Activated CD8-positive, alpha-beta memory T cell treated with anti-CD3 and anti-CD28 coated beads for 48 hours (primary cell): ENCODE data around the gene MYO1F.
A peak's percentile ranks its signal among the peaks of the same experiment; 100 is the strongest.
"Not testable (repeated sequence)": the region's sequence is repeated elsewhere in the genome, so short reads cannot be mapped to it uniquely, and the experiment has no call there.

ENCODE experiments used
- DNase-seq, 3 experiments: peaks; one replicate each; pipeline ENCODE4 v3.0.0-alpha.2; 2020; ENCODE audit warnings: low read depth in 2 of 3, low spot score in 2 of 3

Gene MYO1F

DNA sequence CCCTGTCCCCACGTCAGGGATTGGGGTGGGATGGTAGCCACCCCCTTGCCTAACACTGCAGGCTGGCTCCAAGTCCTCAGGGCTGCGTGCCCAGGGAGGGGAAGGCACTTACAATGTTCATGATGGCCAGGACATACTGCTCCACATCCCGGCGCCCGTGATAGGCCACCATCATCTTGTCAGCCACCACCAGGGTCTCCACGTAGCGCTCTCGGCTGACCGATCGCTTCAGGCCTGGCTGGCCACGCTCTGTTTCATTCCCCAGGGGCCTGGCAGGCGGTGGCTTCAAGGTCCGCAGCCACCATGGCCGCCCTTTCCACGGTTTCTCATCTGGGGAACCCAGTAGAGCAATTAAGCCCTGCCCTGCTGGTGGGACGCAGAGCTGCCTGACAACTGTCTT lies 23.6 kb upstream of the MYO1F start:
- no peak for DNase-seq

DNA sequence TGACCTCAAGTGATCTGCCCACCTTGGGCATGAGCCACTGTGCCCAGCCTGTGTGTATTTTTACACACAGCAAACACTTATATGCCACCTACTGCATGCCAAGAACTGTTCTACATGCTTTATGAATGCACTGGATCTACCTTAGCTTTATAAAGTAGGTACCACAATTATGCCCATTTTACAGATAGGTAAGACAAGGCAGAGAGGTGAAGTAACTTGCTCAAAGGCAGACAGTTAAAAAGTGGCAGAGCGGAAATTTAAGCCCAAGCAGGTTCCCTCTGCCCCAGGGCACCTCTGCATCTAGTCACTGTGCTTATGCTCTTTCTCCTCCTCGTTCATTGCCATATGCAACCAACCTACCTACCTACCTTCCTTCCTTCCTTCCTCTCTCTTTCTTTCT lies 22.8 kb upstream of the MYO1F start:
- no peak for DNase-seq

DNA sequence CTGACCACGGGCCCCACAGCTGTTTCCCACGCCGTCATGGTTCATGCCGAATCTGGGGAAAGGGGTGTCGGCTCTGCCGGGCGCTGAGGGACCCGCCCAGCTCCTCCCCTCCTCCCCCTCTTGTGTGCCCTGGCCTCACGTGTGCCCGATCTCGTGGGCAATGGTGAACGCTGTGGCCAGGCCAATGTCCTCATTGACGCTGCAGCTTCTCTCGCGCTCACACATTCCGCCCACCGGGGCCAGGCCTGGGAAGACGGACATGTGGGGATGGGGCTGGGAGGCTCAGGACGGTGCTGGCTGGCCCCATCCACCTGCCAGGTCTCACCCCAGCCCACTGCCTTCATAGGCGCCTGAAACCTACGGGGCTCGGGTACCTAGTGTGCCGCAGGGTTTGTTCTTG lies 18.9 kb upstream of the MYO1F start:
- DNase-seq = no peak

DNA sequence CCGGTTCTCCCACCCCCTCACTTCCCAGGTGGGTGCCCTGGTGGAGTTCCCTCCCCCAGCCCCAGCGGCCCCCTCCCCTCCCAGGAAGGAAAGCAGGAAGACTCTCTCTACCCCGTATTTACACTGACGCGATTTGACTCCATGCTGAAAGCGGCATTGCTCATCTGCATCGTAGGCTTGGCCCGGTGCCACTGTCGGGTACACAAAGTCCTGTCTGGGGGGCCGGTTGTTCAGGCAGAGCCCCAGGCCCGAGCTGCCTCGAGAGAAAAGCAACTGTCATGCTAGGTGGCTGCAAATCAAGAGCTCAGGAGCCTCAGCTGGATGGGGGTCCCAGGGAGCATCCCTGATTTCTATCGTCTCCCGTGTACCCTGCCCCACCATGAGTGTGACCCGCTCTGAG lies 18.4 kb upstream of the MYO1F start:
- DNase-seq = no peak

DNA sequence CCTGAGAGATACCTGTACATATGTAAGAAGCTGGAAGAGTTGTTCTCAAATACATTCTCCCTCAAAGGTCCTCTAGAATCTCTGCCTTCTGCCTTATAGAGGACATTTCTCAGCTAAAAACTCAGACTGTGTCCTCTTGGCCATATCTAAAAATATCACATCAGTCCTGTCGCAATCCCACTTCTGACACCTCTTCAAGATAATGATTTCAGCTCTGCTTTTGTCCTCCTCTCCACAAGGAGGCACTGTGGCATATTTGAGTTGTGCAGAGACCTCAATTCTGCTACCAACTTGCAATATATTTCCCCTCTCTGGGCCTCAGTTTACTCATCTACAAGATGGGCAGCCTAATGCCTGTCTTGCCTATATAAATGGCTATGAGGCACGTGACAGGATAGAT lies 16.7 kb upstream of the MYO1F start:
- DNase-seq = no peak

DNA sequence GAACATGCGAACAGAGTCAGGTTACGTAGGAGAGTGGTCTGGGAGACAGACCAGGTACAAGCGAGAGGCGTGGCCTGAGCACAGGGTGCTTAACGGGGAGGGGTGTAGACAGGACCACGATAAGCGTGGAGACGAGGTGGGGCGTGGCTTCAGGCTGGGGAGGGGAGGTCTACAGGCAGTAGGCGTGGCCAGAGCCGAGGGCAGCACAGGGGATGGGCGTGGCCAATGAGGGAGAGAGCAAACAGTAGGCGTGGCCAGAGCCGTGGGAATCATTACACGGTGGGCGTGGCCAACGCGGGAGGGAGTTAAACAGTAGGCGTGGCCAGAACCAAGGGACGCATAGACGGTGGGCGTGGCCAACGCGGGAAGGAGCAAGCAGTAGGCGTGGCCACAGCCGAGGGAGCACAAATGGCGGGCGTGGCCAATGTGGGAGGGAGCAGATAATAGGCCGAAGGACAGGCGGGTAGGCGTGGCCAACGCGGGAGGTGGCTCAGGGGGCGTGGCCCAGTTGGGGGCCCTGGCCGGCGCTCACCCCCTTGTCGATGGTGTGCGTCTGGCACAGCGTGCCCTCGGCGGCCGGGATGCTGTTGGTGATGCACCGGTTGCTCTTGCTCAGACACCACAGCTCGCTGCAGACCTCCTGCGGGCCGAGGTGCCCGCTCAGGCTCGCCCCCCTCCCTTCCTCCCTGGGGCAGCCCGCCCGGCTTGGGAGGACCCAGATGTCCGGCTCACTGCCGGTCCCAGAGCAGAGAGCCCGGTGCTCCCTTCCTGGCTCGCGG lies 15.2 kb upstream of the MYO1F start:
- DNase-seq = peak; percentile 81 to 96 (median 87)

DNA sequence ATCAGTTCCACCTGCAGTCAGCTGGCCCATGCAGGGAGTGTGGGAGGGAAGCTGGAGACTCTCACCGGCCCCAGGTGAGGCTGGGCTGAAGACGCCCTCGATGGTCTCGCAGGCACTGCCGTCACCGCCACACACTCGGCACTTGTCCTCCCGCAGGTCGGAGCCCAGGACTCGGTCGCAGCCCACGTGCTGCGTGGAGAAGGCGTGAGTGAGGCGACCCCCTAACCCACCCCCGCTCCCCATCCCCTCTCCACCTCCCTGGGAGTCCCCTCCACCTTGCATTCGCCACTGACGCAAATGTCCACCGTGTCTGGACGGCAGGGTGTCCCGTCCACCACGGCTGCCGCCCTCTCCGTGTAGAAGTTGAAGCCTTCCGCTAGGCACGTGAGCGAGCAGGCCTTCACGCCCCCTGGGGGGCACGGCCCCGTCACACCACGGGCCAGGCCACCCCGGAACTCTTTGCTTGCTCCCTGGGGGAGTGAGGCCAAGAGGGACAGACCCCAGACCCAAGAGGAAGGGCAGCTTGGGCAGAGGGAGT lies 12.0 kb upstream of the MYO1F start:
- no peak for DNase-seq

DNA sequence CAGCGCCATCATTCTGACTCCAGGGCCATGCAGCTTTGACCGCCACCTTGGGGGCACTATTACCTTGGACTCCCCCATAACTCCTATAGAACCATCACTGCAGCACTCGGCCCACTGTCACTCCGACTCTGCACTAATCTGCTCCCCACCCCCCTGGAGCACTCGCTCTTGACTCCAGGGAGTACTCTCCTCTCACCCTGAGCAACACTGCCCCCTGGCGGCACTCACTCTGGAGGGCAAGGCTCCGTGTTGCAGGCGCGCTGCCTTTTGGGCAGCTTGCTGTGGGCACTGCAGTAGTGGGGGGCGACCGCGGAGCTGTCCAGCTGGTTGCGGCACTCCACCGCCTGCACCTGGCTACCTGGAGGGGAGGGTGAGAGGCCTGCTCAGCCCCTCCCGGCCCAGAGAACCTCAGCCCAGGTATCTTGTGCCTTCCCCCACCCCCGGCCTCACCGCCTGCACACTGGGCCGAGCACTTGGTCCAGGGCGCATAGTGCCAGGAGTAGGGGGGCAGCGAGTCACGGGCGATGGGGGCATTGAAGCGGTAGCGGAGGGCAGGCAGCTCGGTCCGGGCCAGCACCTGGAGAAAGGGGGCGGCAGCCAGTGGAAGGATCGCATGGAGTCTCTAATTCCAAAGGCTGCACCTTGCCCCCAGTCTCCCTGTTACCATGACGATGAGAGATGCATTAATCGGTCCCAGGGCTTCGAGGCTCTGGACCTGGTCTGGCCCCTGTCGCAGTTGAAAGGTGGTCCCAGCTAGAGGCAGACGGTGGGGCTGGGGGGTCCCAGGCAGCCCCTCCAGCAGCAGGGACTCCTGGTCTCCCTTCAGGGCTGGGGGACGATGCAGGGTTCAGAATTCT lies 8.9 kb upstream of the MYO1F start:
- DNase-seq = peak in 1 of 3 experiments; percentile 38

DNA sequence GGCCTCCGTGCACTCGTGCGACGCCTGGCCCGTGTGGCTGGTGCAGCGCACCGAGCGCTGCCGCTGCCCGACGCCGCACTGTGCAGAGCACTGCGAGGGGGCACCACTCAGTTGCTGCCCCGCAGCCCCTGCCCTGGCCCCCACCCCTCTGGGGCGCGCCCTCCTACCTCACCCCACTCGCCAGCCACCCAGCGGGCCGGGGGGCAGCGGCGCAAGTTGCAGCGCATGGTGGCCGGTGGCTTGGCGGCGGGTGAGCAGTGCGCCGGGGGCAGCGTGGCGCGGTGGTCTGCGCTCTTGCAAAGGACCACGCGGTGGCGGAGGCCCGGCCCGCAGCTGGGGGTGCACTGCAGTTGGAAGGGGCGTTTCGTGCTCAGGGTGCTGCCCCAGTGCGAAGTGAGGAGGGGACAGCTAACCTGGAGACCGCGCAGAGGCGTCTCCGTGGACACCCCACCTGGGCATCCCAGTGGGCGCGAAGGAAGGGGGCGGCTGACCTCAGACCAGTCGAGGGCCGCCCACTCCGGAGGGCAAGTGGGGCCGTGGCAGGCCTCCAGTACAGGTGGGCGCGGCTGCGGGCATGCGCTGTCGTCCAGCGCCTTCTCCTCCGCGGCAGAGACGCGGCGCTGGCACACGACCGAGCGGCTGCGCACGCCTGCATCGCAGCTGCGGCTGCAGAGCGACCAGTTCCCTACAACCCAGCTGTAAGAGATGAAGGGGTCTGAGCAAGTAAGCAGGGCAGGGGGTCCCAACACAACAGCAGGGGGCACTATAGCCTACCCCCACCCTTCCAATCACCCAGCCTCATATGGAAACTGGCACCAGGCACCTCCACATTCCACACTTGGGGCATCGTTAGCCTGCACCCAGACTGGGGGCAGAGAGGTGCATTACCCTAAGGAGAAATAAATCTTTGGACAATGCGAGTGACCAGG lies 8.0 kb upstream of the MYO1F start:
- DNase-seq = no peak

DNA sequence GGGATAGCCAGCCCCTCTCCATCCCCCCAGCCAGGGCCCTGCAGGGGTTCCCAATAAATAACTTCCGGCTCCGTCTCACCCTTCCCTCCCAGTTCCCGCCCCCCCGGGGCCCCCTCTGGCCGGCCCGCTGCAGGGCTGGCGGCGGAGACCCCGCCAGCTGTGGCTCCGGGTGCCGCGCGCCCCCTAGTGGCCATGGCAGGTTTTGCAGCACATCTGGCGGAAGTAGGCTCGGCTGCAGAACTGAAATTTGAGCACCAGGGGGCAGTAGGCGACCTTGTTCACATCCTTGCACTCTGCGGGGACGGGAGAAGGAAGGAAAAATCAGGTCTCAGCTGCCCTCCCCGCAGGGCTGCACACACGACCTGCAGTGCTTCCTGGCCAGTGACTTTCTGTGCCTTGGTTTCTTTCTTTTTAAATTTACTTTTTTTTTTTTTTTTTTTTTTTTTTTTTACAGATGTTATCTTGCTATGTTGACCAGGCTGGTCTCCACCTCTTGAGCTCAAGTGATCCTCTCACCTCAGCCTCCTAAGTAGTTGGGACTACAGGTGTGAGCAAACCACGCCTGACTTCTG lies 3.6 kb upstream of the MYO1F start:
- peak; percentile 61 to 89 (median 87) for DNase-seq

DNA sequence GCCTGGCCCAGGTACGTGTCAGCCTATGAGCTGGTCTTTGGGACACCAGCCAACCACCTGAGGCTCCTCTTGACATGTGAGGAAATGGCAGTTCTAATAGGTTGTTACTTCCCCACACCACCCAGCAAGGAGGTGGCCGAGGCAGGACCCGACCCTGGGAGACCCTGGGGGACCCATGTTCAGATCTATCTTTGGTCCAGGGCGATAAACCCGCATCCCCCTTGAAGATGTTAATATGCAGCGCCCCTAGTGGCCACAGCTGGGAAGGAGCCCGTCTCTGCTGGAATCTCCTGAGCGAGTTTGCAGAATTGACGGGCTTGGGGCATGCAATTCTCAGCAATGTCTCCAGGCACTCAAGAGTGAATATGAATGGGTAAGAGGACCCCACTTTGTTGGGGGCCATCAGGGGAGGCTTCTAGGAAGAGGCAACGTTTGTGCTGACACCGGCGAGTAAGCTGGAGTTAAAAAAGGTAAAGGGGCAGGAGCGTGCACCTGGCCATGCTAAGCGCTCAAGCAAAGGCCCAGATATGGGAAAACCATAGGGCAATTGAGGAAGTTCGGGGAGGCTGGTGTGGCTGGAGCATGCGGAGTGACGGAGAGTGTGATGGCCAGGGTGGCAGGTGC lies 1.5 kb upstream of the MYO1F start:
- peak in 2 of 3 experiments; percentile 79 to 87 for DNase-seq

DNA sequence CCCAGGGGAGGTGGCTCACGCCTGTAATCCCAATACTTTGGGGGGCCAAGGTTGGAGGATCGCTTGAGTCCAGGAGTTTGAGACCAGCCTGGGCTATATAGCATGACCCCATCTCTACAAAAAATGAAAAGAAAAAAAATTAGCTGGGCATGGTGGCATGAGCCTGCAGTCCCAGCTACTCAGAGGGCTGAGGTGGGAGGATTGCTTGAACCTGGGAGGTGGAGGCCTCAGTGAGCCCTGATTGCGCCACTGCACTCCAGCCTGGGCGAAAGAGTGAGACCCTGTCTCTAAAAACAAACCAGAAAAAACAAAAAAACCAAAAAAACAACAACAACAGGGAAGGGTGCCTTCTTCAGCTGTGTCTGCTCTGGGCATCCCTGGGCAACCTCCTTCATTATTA lies 499 bp upstream of the MYO1F start:
- DNase-seq = no peak

DNA sequence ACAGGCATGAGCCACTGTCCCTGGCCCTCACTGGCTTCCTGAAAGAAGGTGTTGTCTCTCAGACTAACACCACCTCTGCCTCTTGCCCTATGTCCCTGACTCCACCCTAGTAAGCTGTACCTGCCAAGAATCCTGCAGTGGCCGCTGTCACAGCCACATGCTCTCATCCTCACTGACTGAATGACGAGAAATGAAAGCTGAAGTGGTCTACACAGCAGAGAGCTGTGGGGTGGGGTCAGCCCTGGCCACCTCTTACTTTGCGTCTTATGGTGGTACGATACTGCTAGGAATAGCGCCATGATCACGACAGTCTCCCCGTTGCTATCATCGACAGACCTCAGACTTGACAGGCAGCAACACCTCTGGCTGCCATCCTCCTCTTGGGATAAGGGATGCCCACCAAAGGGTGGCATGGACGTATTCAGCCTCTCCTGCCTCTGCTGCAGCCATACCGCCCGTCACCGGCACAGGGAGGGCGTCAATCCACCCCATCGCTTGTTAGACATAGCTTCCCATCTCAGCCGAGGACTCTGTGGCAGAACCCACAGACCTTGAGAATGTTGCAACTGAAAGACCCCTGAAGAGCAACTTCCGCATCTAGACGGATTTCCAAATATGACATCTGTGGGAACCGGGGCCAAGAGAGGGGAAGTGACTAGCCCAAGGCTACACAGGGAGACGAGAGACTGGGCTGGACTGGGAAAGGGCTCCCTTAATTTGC lies 809 bp downstream of the MYO1F start:
- no peak for DNase-seq

DNA sequence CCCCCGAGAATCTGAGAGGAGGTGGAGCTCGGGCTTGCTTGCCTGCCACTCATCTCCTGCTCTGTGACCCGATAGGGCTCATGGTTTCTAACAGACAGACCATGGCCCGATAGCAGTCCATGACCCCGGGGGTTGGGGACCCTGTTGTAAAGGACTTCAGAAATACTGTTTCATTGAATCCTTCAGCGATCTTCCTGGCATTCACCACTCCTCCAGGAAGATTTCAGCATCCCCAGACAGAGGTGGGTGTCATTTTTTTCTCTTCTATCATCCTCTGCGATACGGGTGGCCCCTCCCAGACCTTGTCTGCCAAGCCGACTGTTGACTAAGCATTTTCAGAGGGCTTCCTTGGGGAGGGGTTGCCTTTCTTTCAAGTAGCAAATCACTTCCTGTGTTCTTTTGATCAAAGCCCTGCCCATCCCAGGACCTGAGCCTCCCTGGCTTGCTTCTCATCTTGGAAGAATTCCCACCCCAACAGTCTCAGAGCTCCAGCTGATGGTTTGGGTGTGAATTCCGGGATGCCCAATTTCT lies 1.7 kb downstream of the MYO1F start:
- no peak for DNase-seq

DNA sequence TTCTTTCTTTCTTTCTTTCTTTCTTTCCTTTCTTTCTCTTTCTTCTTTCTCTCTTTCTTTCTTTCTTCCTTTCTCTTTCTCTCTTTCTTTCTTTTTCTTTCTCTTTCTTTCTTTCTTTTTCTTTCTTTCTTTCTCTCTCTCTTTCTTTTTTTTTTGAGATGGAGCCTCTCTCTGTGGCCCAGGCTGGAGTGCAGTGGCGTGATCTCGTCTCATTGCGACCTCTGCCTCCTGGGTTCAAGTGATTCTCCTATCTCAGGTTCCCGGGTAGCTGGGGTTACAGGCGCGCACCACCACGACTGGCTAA lies 2.7 kb downstream of the MYO1F start:
- not testable (repeated sequence) for DNase-seq

DNA sequence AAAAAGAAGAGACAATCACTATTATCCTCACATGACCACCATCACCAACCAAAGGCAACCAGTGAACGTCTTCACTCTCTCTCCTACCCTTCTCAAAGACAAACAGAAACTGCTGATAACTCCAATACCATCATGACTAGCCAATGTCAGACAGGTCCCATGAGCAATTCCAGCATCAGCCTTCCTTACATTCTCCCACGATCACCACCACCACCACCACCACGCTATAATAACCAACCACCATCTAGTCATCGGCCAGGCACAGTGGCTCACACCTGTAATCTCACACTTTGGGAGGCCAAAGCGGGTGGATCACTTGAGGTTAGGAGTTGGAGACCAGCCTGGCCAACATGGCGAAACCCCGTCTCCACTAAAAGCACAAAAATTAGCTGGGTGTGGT lies 3.9 kb downstream of the MYO1F start:
- DNase-seq = no peak

DNA sequence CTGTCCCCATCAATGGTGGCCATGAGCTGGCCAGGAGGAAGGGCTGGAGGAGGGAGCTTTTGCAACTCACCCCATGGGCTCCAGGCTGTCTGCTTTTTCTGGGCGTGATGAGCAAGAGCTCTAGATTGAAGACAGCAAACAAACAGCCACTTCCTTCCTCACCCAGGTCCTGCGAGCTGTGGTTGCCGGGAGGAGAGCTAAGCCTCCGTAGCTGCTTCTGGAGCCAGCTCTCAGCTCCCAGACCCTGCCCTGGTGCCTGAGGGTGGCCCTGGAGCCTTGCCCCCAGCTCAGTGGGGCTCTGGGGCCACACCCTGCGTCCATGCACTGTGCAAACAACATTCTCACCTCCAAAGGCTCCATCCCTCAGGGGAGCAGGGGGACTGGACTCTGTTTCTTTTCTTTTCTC lies 6.2 kb downstream of the MYO1F start:
- no peak for DNase-seq

DNA sequence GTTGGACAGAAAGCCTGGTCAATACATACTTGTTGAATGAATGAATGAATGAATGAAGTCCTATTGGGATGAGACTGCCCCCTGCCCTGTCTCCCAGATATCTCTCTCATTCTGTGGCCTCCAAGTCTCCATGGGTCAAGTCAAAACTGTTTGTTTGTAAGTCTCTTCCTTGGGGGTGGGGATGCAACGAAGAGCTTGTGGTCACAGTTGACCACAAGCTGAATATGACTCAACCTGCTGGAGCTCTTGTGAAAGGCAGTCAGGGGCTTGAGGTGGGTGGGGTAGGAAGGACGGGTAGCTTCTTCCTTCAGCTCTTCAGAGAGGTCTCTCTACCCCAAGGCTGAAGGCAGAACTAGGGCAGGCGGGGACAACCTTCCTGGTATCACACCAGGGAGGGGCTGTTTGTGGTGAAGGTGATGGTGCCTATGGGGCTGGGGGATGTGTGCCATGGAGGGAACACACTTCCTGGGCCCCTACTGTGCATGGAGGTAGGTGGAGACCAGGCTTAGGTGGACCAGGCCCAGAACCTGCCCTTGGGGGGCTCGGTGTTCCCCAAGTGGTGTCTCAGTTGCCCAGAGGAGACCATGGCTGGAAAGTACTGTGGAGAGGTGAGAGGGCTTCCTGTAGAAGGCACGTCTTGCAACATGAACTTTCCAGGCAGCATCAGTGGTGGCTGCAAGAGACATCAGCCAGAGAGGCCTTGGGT lies 8.0 kb downstream of the MYO1F start:
- DNase-seq = peak in 1 of 3 experiments; percentile 38
